HG03135 (cell line): ENCODE results near the gene BSPRY.

Experiments used
- ATAC-seq: cut with Tn5 transposase; IDR thresholded peaks from one replicate; pipeline ENCODE4 v1.9.1; 2021; ENCODE audit warnings: mild to moderate bottlenecking, moderate library complexity; ENCODE audit not compliant: unreplicated experiment

Gene BSPRY

GRCh38 chr9:113349445-113350094 lies at the start of gene BSPRY:
BSPRY (plus strand) TSS chr9:113349541; CDS start chr9:113349580, 39 bp downstream.
- ATAC-seq: peak; percentile 40

DNA sequence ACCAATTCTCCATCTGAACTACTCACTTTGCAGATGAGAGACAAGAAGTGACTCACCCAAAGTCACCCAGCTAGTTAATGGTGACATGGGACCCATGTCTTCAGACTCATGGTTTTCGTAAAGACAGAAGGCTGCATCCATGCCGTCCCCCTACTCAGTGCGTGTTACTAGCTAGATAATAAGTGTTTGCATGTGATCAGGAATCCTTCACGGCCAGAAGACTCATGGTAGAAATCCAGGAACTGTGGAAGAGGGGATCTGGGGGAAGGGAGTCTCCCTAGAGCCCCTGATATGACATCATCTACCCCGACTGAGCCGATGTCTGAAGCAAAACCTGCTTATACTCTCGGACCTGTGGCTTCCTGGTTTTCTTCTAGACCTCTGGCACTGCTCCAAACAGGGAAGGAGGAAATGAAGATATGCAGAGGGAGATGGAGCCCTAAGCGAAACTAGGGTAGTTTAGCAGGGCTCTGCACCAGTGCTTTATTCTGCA lies 49.5 kb upstream of the BSPRY start:
- no peak for ATAC-seq

DNA sequence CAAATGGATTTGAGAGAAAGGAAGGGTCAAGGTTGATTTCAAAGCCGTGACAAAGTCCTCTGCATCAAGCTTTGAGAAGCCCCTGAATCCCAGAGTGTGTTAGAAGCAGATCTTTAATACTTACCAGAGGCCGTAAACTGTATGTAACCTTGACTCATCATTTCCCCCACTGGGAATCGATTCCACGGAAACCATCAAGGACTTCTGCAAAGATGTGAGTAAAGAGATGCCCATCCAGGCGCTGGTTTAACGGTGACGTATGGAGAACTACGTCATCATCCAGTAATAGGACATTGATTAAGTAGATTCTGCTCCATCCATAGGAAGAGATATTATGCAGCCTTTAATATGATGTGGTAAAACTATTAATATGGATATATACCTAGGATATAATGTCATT lies 47.8 kb upstream of the BSPRY start:
- no peak for ATAC-seq

DNA sequence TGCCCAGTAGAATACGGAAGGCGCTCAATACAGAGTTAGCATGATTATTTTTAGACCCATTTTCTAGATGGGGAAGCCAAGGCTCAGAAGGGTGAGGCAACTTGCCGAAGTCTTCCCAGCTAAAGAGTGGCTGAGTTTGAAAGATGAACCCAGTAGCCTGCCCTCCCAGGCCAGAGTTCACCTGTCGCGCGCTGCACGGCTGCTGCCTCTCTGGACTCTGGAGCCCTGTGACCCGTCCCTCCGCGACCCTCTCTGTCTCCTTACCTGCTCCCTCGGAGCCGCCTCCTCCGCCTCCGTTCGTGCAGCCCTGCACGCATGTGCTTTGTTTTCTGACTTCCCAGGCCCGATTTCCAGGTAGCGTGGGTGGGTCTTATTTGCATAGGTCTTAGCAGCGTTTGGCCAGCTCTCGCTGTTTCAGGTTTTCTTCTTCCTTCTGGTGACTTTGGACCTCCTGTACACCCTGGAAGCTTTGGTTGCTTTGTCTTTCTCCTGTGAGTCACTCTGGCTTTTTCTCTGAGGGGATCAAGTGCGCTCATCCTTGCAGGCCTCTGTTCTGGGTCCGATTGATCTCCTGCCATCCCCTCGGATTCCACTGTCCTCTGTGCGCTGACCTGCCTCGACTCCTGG lies 46.4 kb upstream of the BSPRY start, which contains the start of gene RNF183:
Gene RNF183, minus strand, starts transcription at position 585 of the 627 bp plus-strand sequence. CDS start 5,192 bp downstream, outside the sequence.
- no peak for ATAC-seq

DNA sequence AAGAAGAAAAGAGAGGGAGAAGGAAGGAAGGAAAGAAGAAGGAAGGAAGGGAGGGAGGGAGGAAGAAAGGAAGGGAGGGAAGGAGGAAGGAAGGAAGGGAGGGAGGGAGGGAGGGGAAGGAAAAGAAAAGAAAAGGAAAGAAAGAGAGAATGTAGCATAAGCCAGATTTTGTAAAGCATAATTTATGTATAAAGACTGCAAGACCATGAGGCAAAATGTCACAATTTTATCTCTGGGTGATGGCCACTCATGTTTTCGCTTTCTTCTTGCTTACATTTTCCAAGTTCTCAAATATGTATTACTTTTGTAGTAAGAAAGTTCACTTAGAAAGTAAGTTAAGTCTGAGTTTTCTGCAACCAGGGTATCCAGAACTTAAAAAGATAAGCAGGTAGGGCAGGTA lies 42.8 kb upstream of the BSPRY start:
- no peak for ATAC-seq

DNA sequence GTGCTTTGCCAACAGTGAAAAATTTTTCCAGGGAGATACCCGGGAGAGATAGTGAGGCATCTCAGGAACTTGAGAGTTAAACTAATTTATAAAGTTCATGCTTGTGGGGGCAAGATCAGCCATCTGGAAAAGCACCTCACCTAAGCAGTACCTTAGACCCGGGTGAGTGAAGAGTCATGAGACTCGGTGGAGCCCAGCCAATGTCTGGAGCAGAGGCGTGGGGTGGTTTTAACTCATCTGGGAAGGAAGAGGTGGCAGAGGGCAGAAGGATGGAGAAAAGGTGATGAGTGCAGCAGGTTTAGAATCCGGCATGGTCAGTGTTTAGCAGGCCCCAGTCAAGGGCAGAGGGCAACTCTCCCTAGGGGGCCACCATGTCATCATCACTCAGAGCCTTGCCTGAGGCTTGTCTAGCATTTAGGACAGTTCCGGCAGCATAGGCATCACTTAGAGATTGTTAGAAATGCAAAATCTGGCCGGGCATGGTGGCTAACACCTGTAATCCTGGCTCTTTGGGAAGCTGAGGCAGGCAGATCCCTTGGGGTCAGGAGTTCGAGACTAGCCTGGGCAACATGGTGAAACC lies 41.9 kb upstream of the BSPRY start:
- no peak for ATAC-seq

DNA sequence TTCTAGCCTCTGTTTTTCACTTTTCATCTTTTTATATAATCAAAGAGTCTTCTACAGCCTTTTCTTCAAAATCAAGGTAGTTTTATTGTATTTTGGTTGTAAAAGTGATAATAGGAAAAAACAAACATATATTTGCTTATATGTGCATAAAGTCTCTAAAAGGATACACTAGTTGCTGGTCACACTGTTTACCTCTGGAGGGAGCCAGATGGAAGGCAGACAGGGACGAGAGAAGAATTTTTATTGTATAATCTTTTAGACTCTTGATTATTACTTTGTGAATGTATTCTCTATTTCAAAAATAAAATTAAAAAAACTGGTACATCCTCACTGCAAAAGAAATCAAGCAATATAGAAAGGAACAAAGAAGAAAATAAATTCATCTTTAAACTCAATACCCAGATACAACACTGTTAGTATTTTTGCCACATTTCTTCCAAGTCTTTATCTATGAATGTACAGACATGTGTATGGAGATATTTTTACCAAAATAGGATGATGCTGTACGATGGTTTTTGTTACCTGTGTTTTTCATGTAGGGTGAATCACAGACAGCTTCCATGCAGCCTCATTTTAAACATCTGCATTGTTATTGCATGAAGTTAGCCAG lies 40.0 kb upstream of the BSPRY start:
- ATAC-seq: no peak

DNA sequence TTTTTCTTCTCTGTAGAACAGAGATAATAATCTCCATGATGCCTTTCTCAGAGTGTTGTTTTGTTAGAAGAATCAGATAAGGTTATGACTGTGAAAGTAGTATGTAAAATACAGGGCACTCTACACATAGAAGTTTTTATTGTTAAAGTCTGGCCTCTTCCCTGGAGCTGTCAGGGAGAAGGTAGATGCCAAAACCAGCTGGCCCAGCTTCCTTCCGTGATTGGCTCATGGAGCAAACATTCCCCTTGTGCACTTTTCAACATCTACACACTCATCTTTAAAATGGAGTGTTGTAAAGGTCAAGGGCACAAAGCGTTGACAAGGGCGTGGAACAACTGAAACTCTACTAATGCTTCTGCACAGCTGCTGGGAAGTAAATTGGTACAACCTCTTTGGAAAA lies 38.8 kb upstream of the BSPRY start:
- no peak for ATAC-seq

- no peak for ATAC-seq
These were observed 37.4 kb upstream of the BSPRY start for GRCh38 chr9:113311961-113312360.

DNA sequence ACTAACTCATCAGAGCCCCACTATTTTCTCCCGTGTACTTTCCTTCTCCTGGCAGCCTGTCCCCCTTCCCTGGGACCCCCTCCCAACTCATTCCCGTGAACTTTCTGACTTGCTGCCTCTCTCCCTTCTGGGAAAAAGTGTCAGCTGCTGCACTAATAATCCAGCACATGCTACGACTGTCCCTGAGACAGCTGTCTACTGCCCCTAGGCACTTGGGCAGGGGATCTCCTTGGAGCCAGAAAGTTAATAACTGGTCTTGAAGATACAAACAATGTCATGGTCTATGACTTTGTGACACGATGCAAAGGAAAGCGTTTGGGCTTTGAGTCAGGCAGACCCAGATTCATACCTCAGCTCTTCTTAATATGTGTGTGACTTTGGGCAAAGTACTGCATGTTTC lies 36.1 kb upstream of the BSPRY start:
- ATAC-seq: no peak

DNA sequence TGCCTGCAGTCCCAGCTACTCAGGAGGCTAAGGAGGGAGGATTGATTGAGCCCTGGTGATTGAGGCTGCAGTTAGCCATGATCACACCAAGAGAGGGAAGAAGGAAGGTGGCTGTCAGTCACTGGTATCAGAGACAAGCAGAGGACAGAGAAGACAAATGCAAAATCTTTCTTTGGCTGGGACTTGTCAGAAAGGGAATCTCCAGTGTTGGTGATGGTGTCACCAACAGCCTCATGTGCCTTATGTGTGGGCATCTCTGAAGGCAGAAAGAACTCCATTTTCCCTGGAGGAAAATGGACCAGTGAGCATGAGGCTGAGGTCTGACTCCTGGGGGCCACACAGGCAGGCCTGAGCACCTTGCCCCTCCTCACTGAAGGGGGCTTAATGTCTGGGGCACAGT lies 34.1 kb upstream of the BSPRY start:
- no peak for ATAC-seq

- ATAC-seq: no peak
These were observed 33.3 kb upstream of the BSPRY start for GRCh38 chr9:113316030-113316429.

- no peak for ATAC-seq
These were observed 31.6 kb upstream of the BSPRY start for GRCh38 chr9:113317777-113318176.

DNA sequence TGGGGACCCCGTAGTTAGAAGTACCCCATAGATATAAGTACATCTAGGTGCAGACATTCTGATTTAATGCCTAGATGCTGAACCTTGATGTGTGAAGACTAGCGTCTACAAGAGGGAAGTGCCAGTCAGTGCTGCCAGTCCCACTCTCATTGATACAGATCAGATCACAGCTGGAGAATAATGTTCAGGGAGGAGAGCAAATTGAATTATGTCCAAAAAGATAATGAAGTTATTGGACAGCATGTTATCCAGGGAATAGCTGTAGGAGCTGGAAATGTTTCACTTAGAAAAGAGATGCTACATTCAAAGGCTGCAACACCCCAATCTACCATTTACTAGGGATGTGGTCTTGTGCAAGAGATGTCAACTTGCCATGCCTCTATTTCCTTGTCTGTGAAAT lies 30.3 kb upstream of the BSPRY start:
- no peak for ATAC-seq

DNA sequence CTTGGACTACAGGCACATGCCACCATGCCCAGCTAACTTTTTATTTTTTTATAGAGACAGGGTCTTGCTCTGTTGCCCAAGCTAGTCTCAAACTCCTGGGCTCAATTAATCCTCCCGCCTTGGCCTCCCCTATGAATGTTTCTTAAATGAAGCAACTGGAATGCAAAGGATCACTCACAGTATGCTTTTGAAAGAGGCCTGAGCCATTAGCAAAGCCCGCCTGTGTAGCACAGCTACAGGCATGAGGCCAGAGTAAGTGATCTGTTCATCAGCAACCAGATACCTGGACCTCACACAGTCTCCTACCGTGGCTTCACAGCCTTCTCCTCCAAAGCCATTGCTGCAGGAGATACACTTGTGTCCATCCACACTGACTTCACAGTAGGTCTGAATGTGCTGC lies 29.3 kb upstream of the BSPRY start:
- no peak for ATAC-seq

DNA sequence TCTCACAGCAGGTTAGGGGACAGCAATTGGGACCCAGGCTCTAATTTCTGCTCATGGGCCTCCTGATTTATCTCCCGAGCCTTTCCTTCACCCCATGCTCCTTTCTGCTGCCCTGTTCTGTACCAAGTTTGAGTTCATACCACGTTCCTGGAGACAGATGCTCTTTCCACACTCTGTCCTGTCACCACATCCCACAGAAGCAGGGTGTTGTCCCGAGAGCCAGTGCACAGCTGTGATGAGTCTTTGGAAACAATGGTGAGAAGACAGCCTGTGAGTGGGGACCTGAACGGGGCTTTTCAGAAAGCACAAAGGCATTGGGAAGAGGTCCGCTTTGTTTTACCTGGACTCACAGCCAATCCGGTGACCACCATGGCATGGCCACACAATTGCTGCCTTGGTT lies 26.7 kb upstream of the BSPRY start:
- no peak for ATAC-seq

- ATAC-seq: no peak
These were observed 23.1 kb upstream of the BSPRY start for GRCh38 chr9:113326230-113326629.

- no peak for ATAC-seq
These were observed 21.1 kb upstream of the BSPRY start for GRCh38 chr9:113328045-113328782.

DNA sequence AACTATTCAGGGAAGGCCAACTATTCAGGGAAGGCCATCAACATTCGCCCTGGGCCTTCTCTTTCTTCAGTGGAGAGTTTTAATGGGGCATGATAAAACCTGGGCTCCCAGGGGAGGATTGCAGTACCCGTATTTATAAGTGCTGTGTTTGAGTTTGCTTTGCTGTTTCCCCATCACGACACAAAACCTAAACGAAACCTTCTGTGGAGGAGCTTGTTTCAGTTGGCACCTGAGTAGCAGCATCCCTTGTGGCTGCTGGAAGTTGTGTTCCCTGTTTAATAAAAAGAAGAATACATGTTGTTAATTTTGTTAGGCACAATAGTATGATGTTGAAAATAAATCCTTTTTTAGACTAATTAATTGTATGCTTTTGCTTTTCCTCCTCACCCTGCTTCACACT lies 17.6 kb upstream of the BSPRY start:
- no peak for ATAC-seq

DNA sequence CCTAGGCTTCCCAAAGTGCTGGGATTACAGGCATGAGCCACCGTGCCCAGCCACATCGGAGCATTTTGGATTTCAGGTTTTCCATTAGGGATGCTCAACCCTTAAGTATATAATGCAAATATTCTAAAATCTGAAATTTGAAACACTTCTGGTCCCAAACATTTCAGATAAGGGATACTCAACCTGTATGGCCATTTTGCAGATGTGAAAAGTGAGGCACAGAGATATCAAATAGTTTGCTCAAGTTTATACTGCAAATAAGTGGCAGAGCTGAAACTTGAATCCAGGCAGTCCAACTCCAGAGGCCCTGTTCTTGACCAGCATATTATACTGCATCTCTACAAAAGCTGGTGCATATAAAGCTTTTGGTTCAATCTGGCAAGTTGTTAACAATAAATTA lies 11.6 kb upstream of the BSPRY start:
- ATAC-seq: no peak

GRCh38 chr9:113340011-113340699 lies 9.2 kb upstream of the BSPRY start, which contains the start of gene WDR31:
WDR31 (minus strand) TSS chr9:113340275; CDS start chr9:113332022, 8,253 bp downstream.
- ATAC-seq: peak; percentile 99
